ENCODE measurements around the gene SAFB2.

Gene SAFB2

DNA sequence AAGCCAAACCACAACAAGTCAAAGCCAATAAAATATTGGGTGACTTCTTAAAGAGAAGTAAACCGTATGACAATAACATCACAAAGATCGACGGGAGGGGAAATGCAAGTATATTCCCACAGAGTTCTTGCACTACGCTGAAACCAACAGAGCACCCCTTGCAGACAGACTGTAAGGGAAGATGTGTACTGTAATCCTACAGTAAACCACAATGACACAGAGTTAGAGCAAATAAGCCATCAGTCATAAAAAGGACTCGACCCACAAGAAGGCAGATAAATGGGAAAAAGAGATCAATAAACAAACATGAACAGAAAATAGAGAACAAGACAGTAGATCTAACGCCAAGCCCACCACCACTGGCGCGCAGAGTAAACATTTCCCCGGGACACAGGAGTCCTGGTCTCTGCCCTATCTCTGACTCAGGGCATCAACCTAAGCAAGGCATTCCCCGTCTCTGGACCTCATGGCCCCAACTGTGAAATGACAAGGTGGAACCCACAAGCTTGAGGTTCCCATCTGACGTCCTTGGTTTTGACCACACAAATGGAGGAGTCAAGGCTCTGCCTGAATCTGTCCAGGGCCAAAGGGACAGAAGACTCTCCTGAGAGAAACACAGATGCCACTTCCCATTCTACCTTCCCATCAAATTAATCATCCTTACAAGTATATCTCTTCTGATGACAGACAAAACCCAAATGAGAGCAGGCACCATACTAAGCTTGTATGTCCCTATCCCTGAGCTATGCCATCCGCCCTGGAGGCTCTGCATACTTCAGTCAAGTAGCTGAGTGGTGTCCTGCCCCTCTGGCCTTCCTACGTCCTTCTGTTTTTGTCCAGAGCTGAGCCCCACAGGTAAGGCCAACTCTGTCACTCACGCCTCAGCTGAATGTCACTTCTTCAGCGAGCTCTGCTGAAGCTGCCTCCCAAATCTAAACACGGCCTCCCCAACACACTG lies 15.0 kb downstream of the SAFB2 start:
- DNase-seq (ENCODE audit: low read depth) = no peak

DNA sequence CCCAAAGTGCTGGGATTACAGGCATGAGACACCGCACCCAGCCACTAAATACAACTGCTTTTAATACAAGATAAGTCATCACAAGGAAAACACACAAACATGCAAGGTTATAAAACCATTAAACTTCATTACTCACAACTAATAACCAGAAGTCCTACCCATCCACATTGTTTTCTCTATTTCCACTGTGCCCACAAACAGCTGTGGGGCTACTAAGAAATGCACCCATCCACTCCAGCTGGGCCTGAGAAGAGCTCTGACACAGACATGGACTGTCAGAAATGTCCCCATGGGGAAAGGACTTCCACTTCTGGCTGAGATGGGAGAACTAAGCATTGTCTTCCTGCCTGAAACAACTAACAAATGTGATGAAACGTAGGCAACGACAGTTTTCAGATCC lies 17.2 kb downstream of the SAFB2 start:
- DNase-seq (ENCODE audit: low read depth) = no peak

DNA sequence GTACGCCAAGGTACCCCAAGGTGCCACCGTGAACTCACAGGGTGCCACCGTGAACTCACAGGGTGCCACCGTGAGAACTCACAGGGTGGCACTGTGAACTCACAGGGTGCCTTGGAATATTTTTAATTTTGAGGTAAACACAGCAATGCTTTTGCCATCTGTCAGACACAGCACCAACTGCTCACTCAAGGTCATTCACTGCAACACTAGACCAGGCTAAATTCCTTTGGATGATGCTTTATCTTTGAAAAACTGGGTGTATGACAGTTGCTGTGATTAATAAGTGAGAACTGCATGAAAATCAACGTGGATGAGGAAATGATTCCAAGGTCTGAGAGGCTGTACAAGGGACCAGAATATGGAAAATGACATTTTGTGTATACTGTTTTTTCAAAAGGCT lies 18.9 kb downstream of the SAFB2 start:
- no peak for DNase-seq (ENCODE audit: low read depth)

DNA sequence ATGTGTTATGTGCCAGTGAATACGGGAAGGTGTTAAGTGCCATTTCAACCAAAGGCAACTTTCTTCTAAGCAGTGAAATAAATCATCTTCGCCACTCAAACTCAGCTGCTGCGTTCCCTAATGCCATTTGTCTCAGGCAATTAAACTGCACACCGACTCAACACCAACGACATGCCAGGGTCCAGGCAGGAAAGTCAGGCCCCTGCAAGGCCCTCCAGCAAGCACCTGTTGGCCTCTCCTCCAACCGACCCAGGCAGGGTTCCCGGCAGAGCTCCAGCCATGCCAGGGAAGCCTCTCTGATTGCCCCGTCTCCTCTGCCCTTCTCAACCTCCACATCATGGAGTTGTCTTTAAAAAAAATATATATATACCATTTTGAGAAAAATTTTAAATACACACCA lies 21.8 kb downstream of the SAFB2 start:
- DNase-seq (ENCODE audit: low read depth) = no peak

DNA sequence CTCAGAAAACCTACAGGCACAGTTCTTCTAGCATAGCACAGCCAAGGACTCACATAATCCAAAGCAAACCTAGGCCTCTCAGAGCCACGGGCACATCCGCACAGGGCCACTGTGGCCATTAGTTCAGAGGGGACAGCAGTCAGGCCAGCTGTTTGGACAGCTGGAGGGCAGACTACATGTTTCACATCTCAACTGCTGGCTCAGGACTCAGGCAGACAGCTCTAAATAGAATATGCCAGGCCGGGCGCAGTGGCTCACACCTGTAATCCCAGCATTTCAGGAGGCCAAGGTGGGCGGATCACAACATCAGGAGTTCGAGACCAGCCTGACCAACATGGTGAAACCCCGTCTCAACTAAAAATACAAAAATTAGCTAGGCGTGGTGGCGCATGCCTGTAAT lies 26.8 kb downstream of the SAFB2 start:
- DNase-seq (ENCODE audit: low read depth) = no peak

DNA sequence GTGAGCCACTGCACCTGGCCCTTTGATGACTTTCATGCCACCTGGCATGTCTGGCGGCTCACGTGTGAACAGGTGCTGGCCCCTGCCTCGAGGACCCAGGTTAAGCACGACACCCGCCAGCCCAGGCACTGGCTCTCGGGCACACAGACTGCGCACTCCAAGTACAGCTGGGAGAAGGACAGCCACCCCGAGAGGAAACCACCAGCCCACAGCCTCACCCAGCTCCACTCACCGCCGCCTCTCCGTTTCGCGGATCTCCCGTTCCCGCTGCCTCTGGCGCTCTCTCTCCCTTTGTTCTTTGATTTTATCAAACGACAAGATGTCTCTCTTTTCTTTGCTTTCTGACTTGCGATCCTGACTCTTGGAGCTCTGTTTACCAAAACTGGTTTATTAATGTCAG lies 27.4 kb downstream of the SAFB2 start:
- DNase-seq (ENCODE audit: low read depth) = no peak

DNA sequence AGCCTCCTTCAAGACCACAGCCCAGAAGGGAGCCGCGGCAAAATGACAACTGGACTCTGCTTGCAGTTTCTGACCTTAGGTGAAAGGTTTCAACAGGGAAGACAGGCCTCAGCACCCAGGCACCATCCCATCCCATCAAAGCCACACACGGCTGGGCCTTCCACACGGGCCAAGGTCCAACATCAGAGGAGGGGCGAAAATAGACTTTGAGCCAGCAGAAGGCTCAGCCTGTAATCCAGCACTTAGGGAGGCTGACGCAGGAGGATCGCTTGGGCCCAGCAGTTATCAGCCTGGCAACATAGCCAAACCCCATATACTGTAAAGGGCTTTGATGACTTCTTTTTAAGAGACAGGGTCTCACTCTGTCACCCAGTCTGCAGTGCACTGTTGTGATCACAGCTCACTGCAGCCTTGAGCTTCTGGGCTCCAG lies 28.0 kb downstream of the SAFB2 start:
- DNase-seq (ENCODE audit: low read depth) = no peak

DNA sequence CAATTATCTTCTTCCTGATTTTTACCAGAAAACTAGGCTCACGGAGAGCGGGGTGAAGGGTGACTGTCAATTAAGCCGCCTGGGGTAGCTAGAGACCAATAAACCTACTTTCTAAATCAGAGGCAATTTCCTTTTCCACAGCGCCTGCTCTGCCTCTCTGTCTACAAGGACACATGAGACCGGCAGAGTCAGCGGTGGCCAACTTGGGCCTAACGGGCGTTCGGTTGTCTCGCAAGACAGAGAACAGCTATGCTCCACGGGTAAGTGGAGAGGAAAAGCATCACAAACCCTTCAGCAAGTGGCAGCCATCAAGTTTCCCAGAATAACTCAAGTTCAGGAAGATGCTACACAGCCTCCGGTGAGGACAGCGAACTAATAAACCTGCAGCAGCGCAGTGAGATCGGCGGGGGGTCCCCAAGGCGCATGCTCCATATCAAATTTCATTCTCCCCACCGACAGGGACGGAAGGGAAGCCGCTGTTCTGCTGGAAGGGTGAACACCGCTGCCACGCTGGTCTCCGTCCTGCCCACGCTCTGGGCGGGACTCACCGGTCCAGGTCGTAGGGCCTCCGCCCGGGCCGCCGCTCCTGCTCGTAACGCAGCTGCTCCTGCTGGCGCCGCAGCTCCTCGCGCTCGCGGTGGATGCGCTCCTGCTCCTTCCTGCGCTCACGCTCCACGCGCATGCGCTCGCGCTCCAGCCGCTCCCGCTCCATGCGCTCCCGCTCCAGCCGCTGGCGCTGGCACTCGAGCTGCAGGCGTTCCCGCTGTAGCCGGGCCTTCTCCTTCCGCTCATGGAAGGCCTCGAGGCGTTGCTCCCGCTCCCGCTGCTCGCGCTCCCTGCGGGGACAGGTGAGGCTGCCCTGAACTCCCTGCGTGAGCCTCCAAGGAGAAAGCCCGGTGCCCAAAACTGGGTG lies 29.0 kb downstream of the SAFB2 start:
- DNase-seq (ENCODE audit: low read depth) = no peak

DNA sequence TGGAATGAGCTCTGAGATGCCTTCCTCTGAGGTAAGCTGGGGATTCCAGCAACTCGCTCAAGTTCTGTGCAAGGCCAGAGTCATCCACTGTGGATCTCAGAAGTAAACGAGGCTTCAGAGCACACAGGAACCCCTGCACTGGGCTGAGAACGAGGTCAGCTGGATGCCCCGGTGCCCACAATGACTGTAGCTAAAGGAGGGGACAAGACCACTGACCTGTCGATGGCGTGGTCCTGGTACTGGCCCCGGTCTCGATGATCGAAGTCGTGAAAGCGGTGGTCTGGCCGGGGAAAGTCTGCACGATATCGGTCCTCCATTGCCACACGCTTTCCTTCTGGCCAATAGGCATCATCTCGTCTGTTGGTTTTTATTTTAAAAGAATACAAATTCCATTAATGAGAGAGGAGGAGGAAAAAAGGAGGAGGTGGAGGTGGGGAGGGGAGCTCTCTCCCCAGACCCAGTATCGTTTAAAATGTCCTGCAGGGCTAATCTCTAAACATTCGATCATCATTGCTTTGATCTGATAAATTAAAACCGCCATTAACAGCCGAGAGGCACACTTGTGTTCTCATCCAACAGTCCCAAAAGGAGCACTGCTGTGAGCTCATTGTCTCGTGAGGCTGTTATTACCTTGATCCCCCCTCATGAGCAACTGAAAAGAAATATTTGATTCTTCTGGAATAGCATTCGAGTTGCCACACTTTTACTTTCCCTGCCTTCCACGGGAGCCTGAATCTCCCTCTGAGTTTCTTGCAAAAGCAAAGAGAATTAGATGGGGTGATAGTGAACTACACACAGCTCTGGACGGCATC lies 29.8 kb downstream of the SAFB2 start:
- DNase-seq (ENCODE audit: low read depth) = no peak

DNA sequence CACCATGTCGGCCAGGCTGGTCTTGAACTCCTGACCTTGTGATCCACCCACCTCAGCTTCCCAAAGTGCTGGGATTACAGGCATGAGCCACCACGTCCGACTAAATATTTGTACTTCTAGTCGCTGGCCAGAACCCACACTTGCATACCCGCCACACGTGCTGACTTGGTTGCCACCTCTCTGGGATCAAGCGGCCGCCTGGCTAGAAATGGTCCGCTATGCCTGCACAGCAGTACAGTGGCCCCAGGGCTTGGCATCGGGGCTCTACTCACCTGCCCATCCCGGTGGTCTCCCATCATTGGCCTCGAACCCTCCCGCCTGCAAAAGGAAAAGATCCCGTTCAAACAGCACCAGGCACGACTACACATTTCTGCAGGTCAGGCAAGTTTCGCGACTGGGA lies 31.1 kb downstream of the SAFB2 start:
- no peak for DNase-seq (ENCODE audit: low read depth)

DNA sequence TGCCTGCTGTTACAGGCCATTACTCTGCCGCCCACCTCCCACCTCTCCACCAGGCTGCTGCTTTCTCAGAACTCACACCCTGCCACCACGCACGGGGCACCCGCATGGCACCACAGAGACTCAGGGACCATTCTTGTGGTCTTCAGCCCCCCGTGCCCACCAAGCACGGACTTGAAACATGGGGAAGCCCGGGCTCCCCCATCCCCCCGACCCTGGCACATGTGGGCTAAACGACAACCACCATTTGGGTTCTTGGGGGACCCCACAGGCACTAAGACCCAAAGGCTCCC lies 31.8 kb downstream of the SAFB2 start:
- no peak for DNase-seq (ENCODE audit: low read depth)

DNA sequence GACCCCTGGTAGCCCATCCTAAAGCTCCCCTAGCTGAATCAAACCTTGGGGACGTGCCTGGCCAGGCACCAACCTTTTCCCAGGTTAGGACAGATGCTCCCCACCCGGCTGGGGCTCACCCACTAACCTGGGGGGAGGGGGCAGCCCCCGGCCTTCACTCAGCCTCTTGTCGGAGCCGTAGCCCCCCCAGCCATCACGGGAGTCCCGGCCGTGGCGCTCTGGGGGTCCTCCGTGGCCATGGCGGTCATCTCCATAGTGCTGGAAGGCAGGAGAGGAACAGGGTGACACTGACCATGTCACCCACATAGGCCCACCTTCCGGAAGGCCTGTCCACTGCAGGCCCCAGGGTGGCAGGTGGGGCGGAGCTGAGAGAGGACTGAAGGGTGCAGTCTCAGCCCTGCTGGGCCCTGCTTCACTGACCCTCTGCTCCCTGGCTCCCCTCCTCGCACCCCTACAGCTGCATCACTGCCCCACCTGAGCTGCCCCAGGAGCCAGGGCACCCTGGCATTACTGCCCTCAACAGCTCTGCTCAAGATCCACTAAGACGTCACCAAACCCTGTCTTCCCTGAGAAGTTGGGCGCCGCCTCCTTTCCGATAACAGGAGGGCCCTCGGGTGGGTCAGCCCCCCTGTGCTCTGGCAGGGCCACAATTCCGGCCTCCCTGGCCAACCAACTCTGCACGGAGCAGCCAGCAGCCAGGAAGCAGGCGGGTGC lies 32.3 kb downstream of the SAFB2 start:
- DNase-seq (ENCODE audit: low read depth) = no peak

DNA sequence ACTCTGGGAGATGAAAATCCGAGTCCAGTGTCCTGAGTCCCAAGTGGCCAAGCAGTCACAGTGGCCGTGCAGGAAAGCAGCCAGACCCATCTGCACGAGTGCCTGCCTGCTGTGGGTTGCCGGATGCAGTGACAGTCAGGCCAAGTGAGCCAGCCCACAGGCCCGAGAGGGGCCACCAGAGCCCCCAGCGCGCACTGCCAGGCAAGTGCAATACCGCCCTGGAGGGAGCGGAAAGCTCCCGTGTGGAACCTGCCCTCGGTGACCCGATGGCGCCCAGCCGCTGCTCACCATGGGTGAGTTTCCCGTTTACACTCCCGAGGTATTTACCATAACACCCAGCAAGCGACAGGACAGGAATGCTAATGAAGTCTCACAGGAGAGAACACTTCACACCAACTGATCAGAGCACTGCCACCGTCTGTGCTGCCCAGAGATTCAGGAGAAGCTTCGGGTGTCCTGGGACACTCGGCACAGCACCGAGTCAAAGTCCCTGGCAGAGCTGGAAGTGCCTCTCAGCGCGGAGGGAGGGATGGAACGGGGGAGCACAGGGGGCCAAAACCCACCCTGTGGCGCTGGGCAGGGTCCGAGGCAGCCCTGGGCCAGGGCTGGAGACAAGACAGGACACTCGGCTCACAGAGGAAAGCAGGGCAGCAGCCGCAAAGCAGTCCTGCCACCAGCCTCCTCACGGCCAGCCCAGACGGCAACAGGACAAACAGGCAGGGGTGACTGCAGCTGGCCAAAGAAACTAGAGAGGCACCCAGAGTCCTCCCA lies 33.5 kb downstream of the SAFB2 start:
- DNase-seq (ENCODE audit: low read depth) = no peak

DNA sequence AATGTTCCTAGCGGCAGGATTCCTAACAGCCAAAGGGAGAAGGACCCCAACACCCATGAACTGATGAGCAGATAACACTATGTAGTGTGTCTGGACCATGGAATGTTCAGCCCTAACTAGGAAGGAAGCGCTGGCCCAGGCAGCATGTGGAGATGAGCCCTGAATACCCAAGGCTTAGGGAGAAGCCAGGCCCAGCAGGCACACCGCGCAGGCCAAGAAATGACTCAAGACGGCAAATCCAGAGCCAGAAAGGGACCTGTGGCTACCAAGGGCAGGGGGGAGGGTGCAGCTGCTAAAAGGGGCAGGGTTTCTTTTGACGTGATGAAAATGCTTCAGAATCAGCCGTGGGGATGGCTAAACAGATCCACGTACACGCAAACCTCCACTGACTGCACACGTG lies 34.1 kb downstream of the SAFB2 start:
- no peak for DNase-seq (ENCODE audit: low read depth)

DNA sequence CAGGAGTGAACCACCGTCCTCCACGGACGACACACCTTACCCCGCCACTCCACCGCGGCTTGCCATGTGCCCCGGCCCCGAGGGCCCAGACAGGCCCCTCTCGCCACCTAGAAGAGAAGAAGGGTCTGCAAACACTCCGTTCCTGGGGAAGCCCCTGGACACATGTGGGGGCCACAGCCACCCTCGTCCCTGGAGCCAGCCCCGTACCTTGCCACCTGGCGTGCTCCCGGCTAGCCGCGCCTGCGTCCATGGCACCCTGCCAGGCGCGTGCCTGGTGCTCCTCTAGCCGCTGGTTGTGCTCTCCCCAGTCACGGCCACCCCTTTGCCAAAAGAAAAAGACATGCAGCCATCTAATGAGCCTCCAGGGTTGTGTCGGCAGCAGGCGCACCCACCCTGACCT lies 34.9 kb downstream of the SAFB2 start:
- DNase-seq (ENCODE audit: low read depth) = no peak

DNA sequence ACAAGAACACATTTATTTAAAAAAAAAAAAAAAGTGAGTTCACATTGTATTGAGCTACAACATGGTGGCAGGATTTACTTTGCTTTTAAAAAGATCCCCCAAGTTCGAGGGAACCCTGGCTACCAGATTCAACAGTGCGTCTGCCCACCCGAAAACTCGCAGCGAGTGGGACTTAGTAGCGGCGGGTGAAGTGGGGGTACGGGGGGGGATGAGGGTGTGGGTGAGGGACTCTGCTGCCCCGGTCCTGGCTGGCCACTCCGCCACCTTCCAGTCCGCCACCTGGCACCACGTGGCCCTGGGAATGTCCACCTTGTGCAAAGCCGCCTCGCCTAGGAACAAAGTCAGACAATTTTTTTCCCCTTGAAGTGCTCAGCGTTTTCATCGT lies 35.5 kb downstream of the SAFB2 start:
- no peak for DNase-seq (ENCODE audit: low read depth)

DNA sequence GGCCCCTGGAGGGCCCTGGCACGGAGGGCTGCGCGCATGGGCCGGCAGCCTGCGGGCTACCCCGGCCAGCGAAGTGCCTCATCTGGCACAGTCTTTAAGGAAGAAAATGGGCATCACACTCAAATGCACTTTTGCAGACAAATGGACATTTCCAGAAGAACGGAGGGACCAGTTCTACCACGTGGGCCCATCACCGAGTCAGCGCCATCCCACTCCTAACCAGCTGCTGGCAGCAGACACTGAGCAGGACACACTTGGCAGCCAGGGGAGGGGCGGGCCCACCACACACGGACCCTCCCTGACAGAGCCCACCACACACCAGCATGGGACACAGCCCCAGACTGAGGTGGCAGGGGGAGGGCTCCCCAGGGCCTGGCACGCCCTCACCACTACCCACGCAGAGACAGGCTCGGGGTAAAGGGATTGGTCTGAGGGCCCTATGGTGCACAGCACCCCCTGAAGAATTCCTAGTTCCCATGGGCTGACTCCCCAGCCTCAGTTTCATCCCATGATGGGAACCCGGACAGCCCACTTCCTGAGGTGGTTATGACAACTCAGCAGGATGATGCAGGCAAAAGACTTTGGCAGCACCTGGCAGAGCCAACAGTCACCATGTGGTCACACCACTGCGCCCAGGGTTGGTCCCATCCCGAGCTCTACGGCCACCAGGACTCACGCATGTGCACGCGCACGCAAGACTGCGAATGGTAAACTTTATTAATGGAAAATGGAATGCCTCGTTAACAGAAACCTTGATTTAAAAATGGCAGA lies 36.1 kb downstream of the SAFB2 start:
- no peak for DNase-seq (ENCODE audit: low read depth)

DNA sequence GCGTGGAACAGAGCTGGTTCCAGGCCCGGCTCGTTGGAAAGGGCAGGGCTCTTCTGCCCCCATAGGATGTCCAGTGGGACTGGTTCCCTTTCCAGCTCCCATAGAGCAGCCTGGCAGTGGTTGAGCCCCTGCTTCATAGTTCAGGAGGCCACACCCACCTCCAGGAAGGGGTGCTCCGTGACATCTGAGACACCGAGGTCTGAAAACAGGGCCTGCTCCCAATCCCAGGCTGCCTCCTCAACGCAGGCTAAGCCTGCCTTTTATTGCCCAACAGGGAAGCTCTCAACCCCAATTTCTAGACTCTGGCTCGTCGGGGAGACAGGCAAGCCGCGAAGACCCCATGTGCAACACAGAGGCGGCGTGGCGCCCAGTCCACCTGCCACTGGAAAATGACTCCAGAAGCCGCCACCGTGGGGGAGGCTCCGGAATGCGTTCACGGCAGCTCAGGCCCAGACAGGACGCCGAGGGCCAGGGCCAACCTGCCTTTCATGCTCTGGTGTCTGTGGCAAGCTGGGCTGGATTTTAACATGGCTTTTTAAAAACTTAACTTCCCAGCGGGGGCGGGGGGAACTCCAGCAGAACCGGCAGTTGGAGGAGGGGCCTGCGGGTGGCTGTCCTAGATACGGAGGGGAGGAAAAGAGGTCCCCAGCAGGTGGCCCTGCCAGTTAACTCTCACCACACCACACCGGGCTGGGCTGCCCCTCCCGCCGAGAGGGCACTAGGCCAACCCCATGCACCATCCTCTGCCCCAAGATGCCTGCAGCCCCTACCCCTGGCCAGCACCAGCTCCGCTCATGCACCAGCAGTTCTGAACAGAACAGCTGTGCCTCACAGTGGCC lies 36.9 kb downstream of the SAFB2 start:
- DNase-seq (ENCODE audit: low read depth) = no peak

DNA sequence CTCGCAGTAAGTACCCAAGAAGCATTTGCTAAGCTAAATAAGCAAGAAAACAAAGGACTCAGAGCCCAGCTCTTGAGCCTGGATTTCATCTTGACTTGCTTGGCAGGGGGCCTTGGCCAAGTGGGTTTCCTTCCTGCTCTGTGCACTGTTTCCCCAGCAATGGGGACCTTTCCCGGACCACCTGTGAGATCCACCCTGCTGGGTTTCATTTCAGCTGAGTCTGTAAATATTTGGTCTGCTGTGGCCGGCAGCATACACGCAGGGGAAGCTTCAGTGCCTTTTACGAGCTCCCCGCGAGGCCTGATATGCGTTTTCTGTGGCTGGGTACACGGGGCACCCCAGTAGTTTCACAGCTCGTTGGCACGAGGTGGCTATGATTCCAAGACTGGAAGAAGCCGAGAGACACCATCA lies 42.4 kb downstream of the SAFB2 start:
- DNase-seq (ENCODE audit: low read depth) = no peak

Data from stimulated activated CD8-positive, alpha-beta memory T cell treated with anti-CD3 and anti-CD28 coated beads, Interleukin-12 subunit alpha, Interleukin-12 subunit beta, amount 100 ng/mL, for 4 hours (primary cell).